Right lobe of liver (tissue), 6 donors: ENCODE data around the gene TBC1D19. TPM values are rescaled to one million over a fixed set of nuclear protein-coding genes. Genes with fewer than 3 reads are reported as not detected.

Experiments used
- ATAC-seq, 4 donors: fragments of 200-7000 bp; cut with Tn5 transposase; one replicate each; pipeline ENCODE4 v1.9.1; 2020; ENCODE audit warnings: mild to moderate bottlenecking in 4 of 4, moderate library complexity in 4 of 4
- DNase-seq, 3 donors: peaks; one replicate each; pipeline ENCODE4 v3.0.0-alpha.2; 2020
- H3K27ac ChIP-seq, 3 donors: fragments of 200-600 bp; one replicate each; pipeline ENCODE4 v1.8.0; 2022
- H3K27me3 ChIP-seq, 2 donors: fragments of 200-600 bp; one replicate each; pipeline ENCODE4 v1.8.0; 2022
- H3K36me3 ChIP-seq, 4 donors: fragments of 200-600 bp; sonication (generic) in 1 of 4; one replicate each; pipeline versions ENCODE4 v1.5.1 to v1.8.0; 2017 to 2022; ENCODE audit warnings: control low read depth in 1 of 4
- H3K4me1 ChIP-seq, 4 donors: fragments of 200-600 bp; sonication (generic) in 1 of 4; one replicate each; pipeline versions ENCODE4 v1.5.1 to v1.8.0; 2017 to 2022; ENCODE audit warnings: control low read depth in 1 of 4
- H3K4me3 ChIP-seq, 3 donors: fragments of 200-600 bp; one replicate each; pipeline ENCODE4 v1.8.0; 2022
- H3K9me3 ChIP-seq, 4 donors: fragments of 200-600 bp; sonication (generic) in 1 of 4; one replicate each; pipeline versions ENCODE4 v1.5.1 to v1.8.0; 2017 to 2022; ENCODE audit warnings: control low read depth in 1 of 4
- POLR2A ChIP-seq: fragments of 450-650 bp; IDR thresholded peaks from one replicate; pipeline ENCODE4 v1.6.1; 2017; ENCODE audit warnings: antibody characterized with exemption, mild to moderate bottlenecking
- WGBS: methylation state at CpG from one replicate; pipeline ENCODE4 v1.1.6; 2018; ENCODE audit warnings: low coverage, low lambda C conversion rate; ENCODE audit not compliant: insufficient coverage; ENCODE audit errors: missing lambda C conversion rate; 5-methylcytosine and 5-hydroxymethylcytosine counted together
- intact Hi-C, 2 donors: fragments of 100-400 bp; cut with DNase I; formaldehyde crosslinking; loops; one replicate each; pipeline versions ENCODE4 v1.11.2 to v1.14.1; 2022
- total RNA-seq, 6 experiments: library from RNA; depleted of rRNA in 2 of 6; stranded (reverse); fragments of >200 nt in 2 of 6; fragmentation: NEBNext Ultra II Directional in 3 of 6; extraction: Animal tissue kit (Norgen Biotek cat#: 25700) in 3 of 6; gene quantifications; one replicate each; pipeline versions ENCODE4 v1.1.0 to v1.2.4, GENCODE V29; 2016 to 2023
- TF ChIP-seq, protein P1 (sequence below), 4 donors: fragments of 200-600 bp in 3 of 4; fragments of 450-650 bp in 1 of 4; IDR thresholded peaks; one replicate each; pipeline versions ENCODE4 v1.5.1 to v1.8.0; 2016 to 2022; ENCODE audit warnings: antibody characterized with exemption in 4 of 4, mild to moderate bottlenecking in 2 of 4
- donor health status: DM: no; HTN: yes; CAD: no.
- donor health status: DM: no; HTN: no; CAD: no.
- donor health status: DM: no; HTN: no; CAD: no.
- donor health status: DM: no; HTN: yes; CAD: no.
- donor health status: DM: no; HTN: yes; CAD: no.

TBC1D19 gene
- total RNA-seq, 6 experiments from 2014 or later, result 1.8 to 5.3 (median 2.4) TPM

DNA sequence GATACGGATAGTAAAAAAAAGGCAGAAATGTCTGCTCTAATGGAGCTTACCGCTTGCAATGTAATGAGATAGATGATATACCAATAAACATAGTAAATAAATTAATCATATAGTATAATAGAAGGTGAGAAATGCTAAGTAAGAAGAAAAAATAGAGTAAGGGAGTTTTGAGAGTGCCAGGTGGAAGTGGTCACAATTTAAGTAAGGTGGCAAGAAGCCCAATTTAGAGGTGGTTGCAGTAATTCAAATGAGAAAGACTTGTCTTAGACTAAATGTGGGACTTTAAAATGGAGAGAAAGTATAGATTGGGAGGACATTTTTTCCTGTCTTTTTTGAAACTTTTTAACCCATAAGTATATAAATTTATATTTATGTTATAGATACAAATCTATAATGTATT lies 26.0 kb downstream of the TBC1D19 start:
- no peaks in the 10 kb centered on the region for H3K27me3 ChIP-seq
- DNase-seq (no peak), ATAC-seq (no peak)
- intact Hi-C loops, result no loop called here
- no peak for TF ChIP-seq POLR2A
- TF ChIP-seq, protein P1, sequence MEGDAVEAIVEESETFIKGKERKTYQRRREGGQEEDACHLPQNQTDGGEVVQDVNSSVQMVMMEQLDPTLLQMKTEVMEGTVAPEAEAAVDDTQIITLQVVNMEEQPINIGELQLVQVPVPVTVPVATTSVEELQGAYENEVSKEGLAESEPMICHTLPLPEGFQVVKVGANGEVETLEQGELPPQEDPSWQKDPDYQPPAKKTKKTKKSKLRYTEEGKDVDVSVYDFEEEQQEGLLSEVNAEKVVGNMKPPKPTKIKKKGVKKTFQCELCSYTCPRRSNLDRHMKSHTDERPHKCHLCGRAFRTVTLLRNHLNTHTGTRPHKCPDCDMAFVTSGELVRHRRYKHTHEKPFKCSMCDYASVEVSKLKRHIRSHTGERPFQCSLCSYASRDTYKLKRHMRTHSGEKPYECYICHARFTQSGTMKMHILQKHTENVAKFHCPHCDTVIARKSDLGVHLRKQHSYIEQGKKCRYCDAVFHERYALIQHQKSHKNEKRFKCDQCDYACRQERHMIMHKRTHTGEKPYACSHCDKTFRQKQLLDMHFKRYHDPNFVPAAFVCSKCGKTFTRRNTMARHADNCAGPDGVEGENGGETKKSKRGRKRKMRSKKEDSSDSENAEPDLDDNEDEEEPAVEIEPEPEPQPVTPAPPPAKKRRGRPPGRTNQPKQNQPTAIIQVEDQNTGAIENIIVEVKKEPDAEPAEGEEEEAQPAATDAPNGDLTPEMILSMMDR (IDR thresholded peaks at IDR 0.05), result no peak
- H3K27ac ChIP-seq, result no peak overlapping the region
- WGBS, result 86% methylated on average over 2 of the region's 2 CpGs
- H3K4me3 ChIP-seq, result no peak overlapping the region
- H3K36me3 ChIP-seq, result no peaks in the 10 kb centered on the region
- no peaks in the 10 kb centered on the region for H3K9me3 ChIP-seq
- H3K4me1 ChIP-seq, result no peaks in the 10 kb centered on the region

DNA sequence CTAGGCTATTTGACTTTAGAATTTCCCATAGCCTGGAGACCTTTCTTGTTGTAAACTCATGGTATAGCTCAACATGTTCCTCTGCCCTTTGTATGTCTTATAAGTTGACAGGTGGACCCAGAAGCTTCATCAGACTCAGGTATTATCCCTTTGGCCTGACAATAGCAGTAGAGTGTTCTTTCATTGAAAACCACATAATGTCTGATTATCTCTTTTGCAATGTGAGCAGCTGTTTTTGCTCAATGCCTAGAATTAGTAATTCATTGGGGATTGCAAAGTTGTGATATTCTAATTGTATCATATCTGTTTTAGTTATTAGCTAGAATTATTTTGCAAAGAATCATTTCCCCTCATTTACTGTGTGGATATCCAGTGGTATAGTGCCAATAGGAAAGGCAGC lies 27.5 kb downstream of the TBC1D19 start:
- Histone ChIP-seq H3K4me3 (no peak overlapping the region), H3K27me3 (no peaks in the 10 kb centered on the region), H3K36me3 (no peaks in the 10 kb centered on the region), H3K9me3 (no peaks in the 10 kb centered on the region), H3K4me1 (no peaks in the 10 kb centered on the region), H3K27ac (no peak overlapping the region)
- TF ChIP-seq, protein P1 (IDR thresholded peaks at IDR 0.05), result no peak
- TF ChIP-seq POLR2A, result no peak
- ATAC-seq (no peak), DNase-seq (no peak)
- intact Hi-C loops, result no loop called here

DNA sequence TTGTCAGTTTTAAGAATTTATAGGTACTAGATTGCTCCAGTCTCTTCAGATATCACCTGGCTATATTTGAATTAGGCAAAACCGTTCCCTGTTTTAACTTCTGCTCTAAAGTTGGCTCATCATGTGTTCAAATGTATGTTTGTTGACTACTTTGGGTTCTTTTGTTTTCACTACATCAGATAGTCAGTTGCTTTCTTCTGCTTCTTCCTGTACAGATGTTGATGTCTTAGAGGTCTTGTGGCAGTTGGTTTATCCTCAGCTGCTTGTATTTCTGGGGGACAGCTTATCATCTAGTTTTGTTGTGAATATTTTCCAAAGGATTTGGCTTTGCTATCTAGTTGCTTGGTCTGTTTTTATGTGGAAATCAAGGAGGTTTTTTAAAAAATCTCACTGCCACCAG lies 28.0 kb downstream of the TBC1D19 start:
- 73% methylated on average over 1 of the region's 1 CpG for WGBS
- no peak for ATAC-seq
- H3K27ac ChIP-seq, result no peak overlapping the region
- H3K4me1 ChIP-seq, result no peaks in the 10 kb centered on the region
- no peak for TF ChIP-seq POLR2A
- TF ChIP-seq, protein P1 (IDR thresholded peaks at IDR 0.05), result no peak
- intact Hi-C loops, result no loop called here
- H3K9me3 ChIP-seq, result no peaks in the 10 kb centered on the region
- H3K27me3 ChIP-seq, result no peaks in the 10 kb centered on the region
- H3K36me3 ChIP-seq, result no peaks in the 10 kb centered on the region
- H3K4me3 ChIP-seq, result no peak overlapping the region
- DNase-seq, result no peak

DNA sequence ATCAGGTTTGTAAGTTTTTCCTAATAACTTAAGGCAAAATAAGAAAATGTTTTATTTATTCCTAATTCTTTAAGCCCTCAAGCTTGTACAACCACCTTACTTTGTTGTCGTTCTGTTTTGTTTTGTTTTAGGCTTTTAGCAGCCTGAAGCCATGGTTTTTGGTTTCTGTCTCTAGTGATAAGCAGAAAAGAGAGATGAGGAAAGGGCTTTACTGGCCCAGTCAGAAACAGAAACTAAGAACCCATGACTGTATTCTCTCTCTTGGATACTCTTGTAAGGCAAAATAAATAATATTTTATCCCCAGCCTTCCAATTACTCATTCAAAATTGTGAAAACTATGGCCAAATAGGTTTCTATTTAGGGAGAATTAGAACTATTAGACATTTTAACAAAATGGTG lies 29.4 kb downstream of the TBC1D19 start:
- Histone ChIP-seq H3K27me3 (no peaks in the 10 kb centered on the region), H3K4me3 (no peak overlapping the region), H3K27ac (no peak overlapping the region), H3K36me3 (no peaks in the 10 kb centered on the region), H3K9me3 (no peaks in the 10 kb centered on the region), H3K4me1 (no peaks in the 10 kb centered on the region)
- intact Hi-C loops, result no loop called here
- TF ChIP-seq, protein P1 (IDR thresholded peaks at IDR 0.05), result no peak
- TF ChIP-seq POLR2A, result no peak
- DNase-seq (no peak), ATAC-seq (no peak)
- 64% methylated on average over 1 of the region's 1 CpG for WGBS

DNA sequence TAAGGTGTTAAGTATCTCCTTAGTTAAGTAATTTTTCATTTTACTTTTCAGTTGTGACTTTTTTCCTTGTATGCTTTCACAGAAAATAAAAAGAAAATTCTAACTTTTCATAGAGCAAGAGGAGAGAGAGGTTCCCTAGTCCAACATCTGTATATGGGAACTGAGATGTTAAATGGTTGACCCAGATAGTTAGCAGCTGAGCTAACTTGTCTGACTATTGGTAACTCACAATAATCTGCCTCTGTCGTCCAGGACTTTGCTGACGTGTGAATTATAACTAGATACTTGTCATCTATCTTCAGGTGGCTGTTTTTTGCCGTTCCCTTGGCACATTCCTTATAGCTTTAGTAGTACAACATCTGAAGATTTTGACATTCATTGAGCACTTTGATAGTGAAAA lies 29.9 kb downstream of the TBC1D19 start:
- TF ChIP-seq POLR2A, result no peak
- TF ChIP-seq, protein P1 (IDR thresholded peaks at IDR 0.05), result no peak
- intact Hi-C loops, result no loop called here
- H3K4me3 ChIP-seq, result no peak overlapping the region
- 75% methylated on average over 3 of the region's 3 CpGs for WGBS
- H3K9me3 ChIP-seq, result no peaks in the 10 kb centered on the region
- no peaks in the 10 kb centered on the region for H3K4me1 ChIP-seq
- H3K27ac ChIP-seq, result no peak overlapping the region
- no peak for DNase-seq
- ATAC-seq, result no peak
- H3K27me3 ChIP-seq, result no peaks in the 10 kb centered on the region
- no peaks in the 10 kb centered on the region for H3K36me3 ChIP-seq
